ENCODE results near the gene TRPM2.
"Not testable (repeated sequence)": the region's sequence is repeated elsewhere in the genome, so short reads cannot be mapped to it uniquely, and the experiment has no call there.

Gene TRPM2

DNA sequence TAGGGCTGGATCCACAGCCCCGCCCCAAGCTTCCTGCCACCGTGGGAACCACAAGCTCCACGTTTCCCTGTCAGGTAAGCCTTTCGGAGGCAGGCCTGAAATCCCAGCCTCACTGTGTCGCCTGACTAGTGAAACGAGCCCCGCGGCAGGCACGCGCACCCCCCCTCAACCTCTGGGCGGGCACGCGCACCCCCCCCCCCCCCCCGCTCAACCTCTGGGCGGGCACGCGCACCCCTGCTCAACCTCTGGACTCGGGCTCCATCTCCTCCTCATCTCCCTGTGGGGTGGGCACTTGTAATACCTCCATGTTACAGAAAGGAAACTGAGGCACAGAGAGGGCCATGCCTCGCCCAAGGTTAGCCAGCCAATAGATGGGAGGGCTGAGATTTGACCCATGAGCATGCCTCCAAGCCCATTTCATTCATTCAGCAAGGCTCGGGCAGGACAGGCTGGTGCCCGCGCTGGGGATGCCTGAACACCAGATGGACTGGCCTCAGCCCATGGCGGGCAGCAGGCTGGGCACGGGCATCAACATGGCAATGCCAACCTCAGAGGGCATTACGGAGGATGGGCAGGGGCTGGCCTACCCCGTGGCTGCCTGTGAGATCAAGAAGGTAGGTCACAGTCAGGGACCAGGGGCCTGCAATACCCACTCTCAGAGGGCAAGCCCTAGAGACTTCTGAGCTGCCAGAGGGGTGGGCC is 18.9 kb upstream of the TRPM2 start:
- TF ChIP-seq, protein P1, sequence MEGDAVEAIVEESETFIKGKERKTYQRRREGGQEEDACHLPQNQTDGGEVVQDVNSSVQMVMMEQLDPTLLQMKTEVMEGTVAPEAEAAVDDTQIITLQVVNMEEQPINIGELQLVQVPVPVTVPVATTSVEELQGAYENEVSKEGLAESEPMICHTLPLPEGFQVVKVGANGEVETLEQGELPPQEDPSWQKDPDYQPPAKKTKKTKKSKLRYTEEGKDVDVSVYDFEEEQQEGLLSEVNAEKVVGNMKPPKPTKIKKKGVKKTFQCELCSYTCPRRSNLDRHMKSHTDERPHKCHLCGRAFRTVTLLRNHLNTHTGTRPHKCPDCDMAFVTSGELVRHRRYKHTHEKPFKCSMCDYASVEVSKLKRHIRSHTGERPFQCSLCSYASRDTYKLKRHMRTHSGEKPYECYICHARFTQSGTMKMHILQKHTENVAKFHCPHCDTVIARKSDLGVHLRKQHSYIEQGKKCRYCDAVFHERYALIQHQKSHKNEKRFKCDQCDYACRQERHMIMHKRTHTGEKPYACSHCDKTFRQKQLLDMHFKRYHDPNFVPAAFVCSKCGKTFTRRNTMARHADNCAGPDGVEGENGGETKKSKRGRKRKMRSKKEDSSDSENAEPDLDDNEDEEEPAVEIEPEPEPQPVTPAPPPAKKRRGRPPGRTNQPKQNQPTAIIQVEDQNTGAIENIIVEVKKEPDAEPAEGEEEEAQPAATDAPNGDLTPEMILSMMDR (IDR thresholded peaks at IDR 0.05; ENCODE audit: low read depth, low read length, missing control alignments) = no peak
- no peak overlapping the region for H3K4me3 ChIP-seq (ENCODE audit: low read depth, low read length)
- in situ Hi-C loops (cut with HindIII; ENCODE audit: low sequenced_read_pairs) = no loop called here
- DNase-seq (ENCODE audit: low read depth) = no peak

GRCh38 chr21:44335266-44336059 is 18.0 kb upstream of the TRPM2 start:
- in situ Hi-C loops (cut with HindIII; ENCODE audit: low sequenced_read_pairs) = no loop called here
- TF ChIP-seq, protein P1 (IDR thresholded peaks at IDR 0.05; ENCODE audit: low read depth, low read length, missing control alignments) = no peak
- no peak for DNase-seq (ENCODE audit: low read depth)
- no peak overlapping the region for H3K4me3 ChIP-seq (ENCODE audit: low read depth, low read length)

- H3K4me3 ChIP-seq (ENCODE audit: low read depth, low read length) = no peak overlapping the region
- TF ChIP-seq, protein P1 (IDR thresholded peaks at IDR 0.05; ENCODE audit: low read depth, low read length, missing control alignments) = no peak
- in situ Hi-C loops (cut with HindIII; ENCODE audit: low sequenced_read_pairs) = no loop called here
- no peak for DNase-seq (ENCODE audit: low read depth)
Observed at GRCh38 chr21:44337449-44337848, 16.0 kb upstream of the TRPM2 start.

- peak; percentile 8 for DNase-seq (ENCODE audit: low read depth)
- in situ Hi-C loops (cut with HindIII; ENCODE audit: low sequenced_read_pairs) = no loop called here
- TF ChIP-seq, protein P1 (IDR thresholded peaks at IDR 0.05; ENCODE audit: low read depth, low read length, missing control alignments) = peak; percentile 50
- peak overlapping the region; percentile 46 for H3K4me3 ChIP-seq (ENCODE audit: low read depth, low read length)
Observed at GRCh38 chr21:44337941-44338895, 15.2 kb upstream of the TRPM2 start.

DNA sequence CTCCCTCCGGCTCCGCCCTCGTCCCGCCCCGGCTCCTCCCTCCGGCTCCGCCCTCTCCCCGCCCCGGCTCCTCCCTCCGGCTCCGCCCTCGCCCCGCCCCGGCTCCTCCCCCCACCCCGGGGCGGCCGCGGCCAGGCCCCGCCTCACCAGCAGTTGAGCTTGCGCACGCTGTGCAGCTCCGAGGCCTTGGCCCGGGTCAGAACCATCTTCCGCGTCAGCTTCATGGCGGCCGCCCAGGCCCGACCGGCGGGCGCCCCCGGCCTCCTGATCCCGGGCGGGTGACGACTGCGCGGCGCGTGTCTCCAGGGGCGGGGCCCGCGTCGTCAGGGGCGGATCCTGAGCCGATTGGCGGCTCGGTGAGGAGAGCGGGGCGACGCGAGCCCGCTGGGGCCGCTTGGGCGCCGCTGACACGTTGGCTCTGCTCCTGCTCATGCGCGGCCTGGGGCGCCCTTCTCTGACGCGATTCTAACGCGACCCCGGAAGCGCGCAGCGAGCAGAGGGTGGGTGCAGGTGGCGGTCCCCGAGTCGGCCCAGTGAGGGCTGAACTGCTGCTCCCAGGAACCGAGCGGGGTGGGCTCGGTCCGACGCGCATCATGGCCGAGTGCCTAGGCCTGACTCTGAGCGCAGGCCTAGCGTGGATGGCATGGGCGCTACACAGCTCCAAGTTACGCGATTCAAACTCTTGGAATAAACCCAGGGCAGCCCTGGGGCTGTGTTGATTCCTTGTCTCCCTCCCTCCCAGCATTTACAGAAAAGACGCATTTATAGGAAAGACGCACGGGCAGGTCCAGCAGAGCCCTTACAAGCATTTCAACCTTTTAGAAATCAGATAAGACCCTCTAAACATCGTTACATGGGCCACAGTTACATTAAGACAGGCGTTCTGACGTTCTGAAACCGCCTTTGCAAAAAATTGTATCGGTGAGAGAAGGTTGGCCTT is 14.2 kb upstream of the TRPM2 start, which contains the start of gene CFAP410:
CFAP410 (minus strand) TSS at position 420 of the 940 bp plus-strand sequence; CDS start at position 224, 196 bp downstream.
- in situ Hi-C loops (cut with HindIII; ENCODE audit: low sequenced_read_pairs) = no loop called here
- TF ChIP-seq, protein P1 (IDR thresholded peaks at IDR 0.05; ENCODE audit: low read depth, low read length, missing control alignments) = no peak
- DNase-seq (ENCODE audit: low read depth) = peak; percentile 85
- H3K4me3 ChIP-seq (ENCODE audit: low read depth, low read length) = peak within 1 kb of the TSS; percentile 91

GRCh38 chr21:44341726-44342458 is 11.5 kb upstream of the TRPM2 start:
- not testable (repeated sequence) for DNase-seq (ENCODE audit: low read depth); H3K4me3 ChIP-seq (ENCODE audit: low read depth, low read length)
- in situ Hi-C loops (cut with HindIII; ENCODE audit: low sequenced_read_pairs) = loop anchor here (10.0 kb wide), 1 partner anchor 373 kb away; the partner anchor contains the start of gene TSPEAR

DNA sequence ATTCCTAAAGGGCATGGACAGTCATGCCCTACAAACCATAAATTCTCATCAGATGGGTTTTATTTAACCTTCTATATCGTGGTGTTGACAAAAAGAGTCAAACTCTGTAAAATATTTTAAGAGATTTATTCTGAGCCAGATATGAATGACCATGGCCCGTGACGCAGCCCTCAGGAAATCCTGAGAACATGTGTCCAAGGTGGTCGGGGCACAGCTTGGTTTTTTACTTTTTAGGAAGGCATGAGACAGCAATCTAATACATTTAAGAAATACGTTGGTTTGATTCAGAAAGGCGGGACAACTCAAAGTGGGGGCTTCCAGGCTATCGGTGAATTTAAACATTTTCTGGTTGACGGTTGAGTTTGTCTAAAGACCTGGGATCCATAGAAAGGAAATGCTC is 10.4 kb upstream of the TRPM2 start:
- DNase-seq (ENCODE audit: low read depth); H3K4me3 ChIP-seq (ENCODE audit: low read depth, low read length): not testable (repeated sequence)
- in situ Hi-C loops (cut with HindIII; ENCODE audit: low sequenced_read_pairs) = loop anchor here (10.0 kb wide), 1 partner anchor 372 kb away; the partner anchor contains the start of gene TSPEAR

All from astrocyte of the cerebellum (primary cell).